Erythroblast (primary cell): ENCODE data around the gene ADGRD1.

Experiments
- GATA1 ChIP-seq: IDR thresholded peaks from 2 replicates; pipeline ENCODE4 v1.6.1; 2011; ENCODE audit warnings: low read depth, mild to moderate bottlenecking, control low read depth, low read length, moderate library complexity
- POLR2A ChIP-seq: IDR thresholded peaks from 2 replicates; pipeline ENCODE4 v1.6.1; 2011; ENCODE audit warnings: mild to moderate bottlenecking, low read length

DNA sequence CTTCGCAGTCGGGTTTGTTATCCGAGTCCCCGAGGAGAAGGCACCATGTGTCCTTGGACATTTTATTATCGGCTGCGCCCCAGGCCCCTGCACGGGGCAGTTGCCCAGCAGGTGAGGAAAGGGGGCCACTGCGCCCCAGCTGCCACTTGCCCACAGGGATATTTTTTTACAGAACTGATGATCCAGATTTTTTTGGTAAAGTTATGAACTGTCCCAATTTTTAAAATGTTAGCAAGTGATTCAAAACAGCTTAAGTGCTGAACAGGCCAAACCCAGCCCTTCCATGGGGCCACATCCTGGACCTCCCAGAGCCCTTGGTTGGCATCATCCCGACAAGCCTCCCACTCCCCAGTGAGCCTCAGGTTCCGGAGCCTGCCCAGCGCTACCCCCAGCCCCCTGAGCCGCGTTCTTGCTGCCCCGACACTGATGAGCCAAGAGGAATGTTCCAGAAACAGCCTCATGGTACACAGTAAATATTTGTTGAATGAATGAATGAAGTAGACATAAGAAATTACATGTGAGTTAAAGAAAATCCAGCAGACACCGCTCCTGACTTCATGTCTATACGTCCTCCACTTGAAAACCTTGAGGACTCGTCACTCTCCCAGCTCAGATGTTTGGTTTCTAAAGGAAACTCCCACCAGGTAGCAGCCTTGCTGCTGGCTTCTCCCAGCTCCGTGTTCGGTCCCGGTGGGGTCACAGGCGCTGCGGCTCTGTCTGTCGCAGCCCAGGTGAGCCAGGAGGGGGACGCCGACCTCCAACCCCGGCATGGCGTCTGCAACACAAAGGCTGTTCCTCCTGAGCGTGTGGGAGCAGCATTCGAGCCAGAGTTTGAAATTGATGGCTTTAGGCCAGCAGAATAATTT lies 88.5 kb downstream of the ADGRD1 start:
- TF ChIP-seq POLR2A (no peak), GATA1 (no peak)
